GM18907 (cell line): ENCODE measurements around the gene GINS2.

ENCODE experiments used
- ATAC-seq: cut with Tn5 transposase; IDR thresholded peaks from one replicate; pipeline ENCODE4 v1.9.1; 2021; ENCODE audit warnings: mild to moderate bottlenecking, moderate library complexity; ENCODE audit not compliant: unreplicated experiment

Gene GINS2

DNA sequence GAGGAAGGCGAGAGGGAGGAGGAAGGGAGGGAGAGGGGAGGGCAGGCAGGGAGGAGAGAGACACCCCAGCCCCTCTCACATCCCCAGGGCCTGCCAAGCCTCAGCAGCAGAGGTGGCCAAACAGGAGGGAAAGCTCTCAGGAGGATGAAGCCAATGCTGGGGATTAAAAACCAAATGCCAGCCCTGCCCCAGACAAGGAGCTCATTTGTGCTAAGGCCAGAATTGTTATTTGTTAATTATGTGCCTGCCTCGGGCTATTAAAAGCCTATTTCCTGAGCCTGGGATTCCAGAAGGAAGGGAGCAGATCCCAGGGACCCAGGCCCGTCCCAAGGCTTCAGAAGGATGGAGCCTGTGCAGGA, 27.9 kb upstream of the GINS2 start:
- no peak for ATAC-seq

DNA sequence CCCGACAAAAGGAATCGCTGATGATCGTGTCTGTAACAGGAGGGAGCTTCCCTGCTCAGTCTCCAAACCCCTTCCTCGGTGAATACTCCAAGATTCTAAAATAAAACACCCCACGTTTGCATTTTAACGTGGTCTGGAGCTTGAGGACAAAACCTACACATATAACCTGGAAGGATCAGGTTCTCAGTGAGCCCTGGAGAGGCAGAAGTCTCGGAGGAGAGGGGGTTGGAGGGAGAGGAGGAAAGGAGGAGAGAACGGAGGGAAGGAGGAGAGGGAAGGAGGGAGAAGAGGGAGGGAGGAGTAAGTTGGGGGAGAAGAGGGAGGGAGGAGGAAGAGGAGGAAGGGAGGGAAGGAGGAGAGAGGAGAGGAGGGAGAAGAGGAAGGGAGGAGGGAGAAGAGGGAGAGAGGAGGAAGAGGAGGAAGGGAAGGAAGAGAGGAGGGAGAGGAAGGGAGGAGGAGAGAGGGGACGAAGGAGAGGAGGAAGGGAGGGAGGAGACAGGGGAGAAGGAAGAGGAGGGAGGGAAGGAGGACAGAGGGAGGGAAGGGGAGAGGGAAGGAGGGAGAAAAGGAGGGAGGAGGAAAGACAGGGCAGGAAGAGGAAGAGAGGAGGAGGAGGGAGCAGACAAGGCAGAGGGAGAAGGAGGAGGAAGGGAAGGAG, 27.4 kb upstream of the GINS2 start:
- ATAC-seq, result no peak

DNA sequence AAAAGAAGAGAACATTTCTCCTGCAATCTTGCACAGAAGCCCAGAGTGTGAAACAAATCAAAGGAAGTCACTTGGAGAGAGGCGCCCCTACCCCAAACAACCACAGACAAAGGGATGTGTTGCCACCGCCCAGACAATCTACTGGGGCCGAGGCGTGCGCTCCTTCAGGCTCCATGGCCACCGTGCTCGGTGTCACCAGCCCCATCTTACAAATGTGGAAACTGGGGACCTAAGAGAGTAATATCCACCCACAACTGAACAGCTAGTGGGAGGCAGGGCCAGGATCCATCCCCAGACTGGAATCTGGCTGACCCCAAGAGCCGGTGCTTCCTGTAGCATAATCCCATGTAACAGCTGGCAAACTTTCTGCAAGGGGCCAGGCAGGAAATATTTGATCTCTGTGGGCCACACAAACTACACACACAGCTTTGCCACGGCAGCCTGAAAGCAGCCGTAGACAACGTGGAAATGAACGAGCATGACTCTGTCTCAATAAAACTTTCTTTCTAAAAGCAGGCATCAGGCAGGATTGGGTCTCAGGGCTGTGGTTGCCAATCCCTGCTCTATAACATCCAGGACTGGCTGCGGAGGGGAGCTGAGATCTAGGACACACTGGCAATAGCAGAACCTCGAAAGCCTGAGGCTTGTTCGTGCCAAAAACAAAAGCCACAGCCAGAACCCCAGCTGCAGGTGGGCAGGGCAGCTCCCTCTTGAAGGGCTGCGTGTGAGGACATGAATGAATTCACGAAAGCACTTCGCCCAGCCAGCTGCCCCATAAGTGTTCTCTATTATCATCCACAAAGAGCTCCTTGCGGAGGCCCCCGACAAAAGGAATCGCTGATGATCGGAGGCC, 26.6 kb upstream of the GINS2 start:
- no peak for ATAC-seq

DNA sequence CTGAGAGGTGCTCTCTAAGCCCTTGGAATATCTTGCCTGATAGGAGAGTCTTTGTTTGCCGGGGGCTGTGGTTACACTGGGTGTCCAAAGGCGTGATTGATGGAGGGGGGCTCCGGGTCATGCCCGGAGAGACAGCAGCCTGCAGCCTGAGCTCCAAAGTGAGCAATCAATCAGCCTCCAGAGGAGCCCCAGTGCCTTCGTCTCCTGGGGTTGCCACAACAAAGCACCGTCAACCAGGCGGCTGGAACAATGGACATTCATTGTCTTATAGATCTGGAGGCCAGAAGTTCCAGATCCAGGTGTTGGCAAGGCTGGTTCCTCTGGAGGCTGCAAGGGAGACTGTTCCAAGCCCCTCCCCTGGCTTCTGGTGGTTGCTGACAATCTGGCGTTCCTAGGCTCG, 24.0 kb upstream of the GINS2 start:
- ATAC-seq, result no peak

DNA sequence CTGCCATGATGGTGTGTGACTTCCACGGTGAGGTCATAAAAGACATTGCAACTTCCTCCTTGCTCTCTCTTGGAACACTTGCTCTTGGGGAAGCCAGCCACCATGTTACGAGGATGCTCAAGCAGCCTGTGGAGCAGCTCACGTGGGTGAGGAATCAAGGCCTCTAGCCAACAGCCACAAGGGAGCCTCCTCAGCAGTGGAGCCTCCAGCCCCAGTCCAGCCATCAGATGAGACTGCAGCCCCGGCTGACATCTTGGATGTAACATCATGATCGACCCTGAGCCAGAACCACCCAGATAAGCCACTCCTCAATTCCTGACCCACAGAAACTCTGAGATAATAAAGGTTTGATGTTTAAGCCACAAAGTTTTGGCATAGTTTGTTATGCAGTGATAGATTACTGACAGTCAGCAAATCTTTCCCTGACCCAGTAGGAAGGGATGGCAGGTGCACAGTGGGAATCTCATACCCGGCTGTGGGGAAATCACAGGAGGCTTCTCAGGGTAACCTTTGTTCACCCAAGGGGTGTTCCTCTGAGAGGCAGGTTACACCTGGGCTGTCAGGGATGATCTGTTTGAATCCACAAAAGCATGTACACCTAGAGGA, 23.3 kb upstream of the GINS2 start:
- no peak for ATAC-seq

DNA sequence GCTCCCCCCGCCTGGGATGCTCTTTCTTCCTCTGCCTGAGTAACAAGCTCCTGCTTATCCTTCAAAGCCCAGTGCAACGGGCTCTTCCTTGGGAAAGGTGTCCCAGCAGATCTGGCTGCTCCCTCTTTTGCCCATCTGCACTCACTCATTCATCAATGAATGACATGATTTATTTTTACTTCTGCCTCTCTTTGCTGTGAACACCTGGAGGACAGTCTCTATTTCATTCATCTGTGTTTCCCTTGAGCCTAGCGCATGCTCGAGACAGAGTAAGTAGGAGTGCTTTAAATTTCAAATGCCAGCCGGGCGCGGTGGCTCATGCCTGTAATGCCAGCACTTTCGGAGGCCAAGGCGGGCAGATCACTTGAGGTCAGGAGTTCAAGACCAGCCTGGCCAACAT, 22.0 kb upstream of the GINS2 start:
- no peak for ATAC-seq

DNA sequence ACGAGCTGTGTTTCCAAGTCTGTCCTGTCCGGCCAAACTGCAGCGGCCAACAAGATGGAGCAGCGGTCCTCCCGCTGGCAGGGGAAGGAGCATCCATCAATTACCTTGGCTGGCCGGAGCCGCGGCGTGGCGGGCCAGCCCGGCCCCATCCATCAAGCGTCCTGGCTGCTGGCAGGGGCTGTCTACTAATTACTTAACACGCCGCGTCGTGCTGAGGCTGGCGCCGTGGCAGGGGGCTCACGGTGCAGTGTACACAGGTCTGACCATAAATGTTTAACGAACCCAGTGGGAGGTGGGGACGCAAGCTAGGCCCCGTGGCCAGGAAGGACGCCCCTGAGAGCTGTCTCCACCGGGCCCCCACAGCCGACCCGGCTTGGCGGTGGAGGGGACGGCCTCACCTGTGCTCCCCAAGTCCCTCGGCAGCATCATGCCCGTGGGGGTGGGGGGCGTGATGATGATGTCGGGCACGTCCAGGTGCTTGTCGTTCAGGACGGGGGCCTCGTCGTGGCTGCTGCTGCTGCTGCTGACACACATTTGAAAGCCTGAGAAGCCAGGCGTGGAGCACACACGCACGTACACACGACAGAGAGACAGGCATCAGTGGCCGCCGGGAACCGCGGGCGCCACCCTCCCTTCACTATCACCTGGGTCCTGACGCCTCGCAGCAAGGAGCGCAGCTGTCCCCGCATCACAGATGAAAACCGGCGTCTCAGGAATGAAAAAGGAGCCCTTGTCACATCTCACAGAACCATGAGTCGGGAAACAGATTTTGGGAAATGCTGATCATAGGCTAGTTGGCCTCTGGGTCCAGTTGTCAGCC, 21.2 kb upstream of the GINS2 start:
- ATAC-seq, result no peak

DNA sequence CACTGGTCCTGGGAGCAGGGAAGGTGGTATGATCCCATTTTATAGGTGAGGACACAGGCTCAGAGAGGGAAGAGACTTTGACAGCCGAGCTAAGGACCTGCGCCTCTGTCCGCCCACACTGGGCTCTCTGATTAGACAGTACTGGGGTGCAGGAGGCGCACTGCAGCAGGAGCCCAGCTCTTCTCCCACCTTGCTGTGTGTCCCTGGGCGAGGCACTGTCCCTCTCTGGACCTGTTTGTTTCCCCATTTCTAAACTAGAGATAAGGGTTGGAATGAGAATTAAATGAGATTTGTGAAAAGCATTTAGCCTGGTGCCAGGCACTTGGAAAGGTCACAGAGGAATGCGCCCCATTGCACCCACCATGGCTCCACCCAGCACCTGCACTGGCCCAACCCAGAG, 19.6 kb upstream of the GINS2 start:
- ATAC-seq, result no peak

DNA sequence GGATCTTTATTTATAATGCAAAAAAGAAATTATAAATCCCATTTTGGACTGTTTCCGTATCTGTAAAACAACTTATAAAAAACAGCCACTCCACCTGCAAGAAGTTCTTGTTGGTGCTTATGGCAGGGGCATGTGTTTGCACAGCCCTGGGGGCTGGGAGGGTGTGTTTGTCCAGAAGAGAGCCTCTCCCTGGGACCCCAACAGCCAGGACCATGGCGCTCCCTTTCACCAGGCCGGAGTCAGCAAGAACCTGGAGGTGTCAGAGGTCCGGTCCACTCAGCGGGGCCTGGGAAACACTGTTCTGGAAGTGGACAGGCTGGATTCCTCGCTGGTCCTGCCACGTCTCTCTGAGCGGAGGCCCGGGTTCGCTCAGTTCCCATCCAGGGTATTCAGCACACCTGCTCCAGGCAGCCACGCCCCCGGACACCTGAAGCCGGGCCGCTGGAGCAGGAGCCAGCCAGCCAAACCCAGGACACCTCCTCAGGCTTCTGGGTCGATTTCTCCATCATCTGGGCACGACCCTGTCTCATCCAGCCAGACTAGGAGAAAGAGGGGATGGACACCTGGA, 18.9 kb upstream of the GINS2 start:
- ATAC-seq, result no peak

DNA sequence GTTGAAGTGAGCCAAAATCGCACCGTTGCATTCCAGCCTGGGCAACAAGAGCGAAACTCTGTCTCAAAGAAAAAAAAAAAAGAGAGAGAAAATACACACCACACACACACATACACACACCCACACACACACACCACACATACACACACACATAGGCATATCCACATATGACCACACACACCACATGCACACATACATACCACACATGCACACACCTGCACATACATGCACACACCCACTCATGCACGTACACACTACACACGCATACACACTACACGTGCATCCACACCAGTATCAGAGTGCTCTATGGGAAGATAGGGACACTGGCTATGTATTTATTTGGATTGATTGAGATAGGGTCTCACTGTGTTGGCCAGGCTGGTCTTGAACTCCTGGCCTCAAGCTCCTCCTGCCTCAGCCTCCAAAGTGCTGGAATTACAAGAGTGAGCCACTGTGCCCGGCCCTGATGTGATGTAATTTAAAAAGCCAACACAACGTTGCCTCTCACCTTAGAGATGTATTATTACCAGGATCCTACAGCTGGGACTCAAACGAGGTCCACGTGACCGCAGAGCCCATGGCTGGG, 17.8 kb upstream of the GINS2 start:
- ATAC-seq, result no peak

DNA sequence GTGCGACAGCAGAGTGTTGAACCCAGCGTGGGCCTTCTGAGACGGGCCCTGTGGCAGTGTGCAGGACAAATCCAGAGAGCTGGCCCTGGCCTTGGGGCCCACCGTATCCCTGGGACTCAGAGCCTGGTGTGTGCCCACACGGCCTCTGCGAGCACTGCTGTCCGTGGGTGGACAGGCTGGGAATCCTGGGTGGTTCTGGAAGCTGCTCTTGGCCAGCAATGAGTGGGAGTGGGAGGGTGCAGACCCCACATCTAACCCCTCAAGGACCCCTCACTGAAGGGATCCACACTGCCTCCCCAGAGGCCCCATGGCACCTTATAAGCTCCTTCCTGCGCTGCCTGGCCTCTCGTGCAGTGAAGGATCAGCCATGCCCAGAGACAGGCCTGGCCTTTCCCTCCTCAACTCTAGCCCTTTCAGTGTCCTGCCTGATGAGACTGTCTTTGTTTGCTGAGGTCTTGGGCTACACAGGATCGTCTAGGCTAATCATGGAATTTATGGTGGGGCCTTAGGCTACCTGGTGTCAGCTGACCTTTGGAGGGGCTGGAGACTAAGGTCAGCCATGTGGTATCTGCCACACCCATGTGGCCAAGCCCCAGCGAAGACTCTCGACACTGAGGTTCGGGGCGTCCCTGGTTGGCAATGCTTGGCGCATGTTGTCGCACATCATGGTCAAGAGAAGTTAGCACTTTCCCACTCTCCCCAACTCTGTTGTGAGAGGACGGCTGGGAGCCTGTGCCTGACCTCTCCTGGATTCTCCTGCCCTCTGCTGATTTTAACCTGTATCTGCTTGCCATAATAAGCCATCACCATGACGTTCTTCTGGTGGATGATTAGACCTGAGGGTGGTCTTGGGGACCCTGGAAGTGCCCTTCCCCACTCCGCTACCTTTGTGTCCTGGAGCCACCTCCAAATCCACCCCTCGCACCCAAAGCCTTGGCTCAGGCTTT, 16.4 kb upstream of the GINS2 start:
- no peak for ATAC-seq

DNA sequence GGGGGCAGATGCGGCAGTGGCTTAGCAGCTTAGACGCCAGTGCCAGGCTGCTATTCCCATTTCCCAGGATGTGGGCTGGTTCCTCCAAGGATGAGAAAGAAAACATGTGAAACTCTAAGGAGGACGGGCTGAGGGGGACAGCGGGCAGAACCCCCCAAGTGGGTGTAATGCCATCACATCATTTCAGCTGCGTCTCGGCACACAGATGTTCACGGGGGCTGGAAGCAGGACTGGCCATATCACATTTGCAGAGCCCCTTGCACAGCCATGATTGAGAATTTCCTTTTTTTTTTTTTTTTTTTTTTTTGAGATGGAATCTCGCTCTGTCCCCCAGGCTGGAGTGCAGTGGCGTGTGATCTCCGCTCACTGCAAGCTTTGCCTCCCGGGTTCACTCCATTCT, 15.3 kb upstream of the GINS2 start:
- ATAC-seq, result no peak

DNA sequence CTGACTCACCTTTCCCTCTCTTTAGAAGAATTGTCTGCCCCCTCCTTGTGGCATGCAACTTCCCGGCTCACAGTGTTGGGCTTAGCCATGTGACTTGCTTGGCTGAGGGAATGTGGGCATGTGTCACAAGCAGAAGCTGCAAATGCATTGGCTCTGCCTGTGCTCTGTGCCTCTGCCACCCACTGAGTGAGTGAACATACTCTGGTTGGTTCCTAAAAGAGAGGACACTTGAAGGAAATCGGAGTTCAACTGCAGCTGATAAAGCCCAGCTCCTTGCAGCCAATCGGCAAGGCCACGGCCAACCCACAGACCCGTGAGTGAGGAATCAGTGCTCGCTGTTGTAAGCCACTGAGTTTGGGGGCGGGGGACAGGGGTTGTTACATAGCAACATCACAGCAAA, 10.9 kb upstream of the GINS2 start:
- no peak for ATAC-seq

DNA sequence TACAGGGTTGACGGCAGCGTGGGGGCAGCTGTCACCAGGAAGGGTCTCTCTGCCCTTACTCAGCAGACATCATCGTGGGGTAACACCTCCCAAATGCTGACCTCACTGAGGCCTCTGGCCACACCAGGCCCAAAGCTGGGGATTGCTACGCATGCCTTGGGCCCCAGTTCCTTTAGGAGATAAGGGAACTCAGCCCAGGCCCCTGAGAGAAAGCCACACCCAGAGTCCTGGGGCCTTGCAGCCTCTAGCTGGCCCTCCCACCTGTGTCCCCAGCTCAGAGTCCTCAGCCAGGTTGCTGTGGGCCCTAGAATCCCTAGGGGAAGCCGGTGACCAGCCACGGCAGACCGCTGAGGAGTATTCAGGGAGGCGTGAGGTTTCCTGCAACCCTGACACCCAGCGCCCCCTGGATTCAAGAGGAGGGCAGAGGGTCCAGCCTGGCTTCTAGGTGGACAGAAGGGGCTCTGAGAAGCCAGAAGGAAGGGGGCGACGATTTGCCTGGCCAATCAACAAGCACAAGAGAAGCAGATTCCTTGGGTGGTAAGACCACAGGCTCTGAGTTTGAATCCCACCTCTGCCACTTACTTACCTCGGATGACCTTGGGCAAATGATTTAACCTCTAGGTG, 10.3 kb upstream of the GINS2 start:
- ATAC-seq, result no peak

DNA sequence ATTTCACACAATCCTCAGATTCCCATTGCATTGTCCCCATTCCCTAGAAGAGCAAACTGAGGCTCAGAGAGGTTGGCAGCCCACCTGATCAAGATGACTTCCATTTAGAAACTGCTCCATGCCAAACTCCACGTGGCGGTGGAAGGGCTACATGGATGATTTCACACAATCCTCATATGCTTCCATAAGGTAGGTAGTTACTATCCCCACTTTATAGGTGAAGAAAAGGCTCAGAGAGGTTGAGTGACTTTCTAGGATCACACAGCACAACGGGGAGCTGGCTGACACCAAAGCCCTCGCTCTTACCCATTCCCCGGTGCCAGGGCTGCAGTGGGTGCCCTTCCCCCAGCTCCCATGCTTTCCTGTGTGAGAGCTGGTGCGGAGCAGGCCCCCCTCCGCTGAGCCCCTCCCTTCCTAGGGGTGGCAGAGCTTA, 9.7 kb upstream of the GINS2 start:
- ATAC-seq, result no peak

DNA sequence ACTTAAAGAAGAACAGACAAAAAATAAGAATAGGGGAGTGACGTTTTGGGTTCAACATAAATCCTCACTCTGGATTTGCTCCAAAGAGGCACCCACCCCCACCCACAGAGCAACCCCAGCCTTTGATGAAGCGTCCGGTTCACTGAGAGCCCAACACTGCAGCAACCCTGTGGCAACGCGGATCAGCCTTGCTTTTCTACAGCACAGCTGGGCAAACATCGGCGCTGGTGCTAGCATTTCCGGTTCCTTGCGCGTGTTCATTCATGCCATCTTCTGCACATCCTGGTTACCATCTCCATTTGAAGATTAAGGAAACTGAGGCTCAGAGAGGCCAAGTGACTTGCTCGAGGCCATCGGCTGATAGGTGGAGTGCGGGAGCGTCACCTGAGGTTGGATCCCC, 8.7 kb upstream of the GINS2 start:
- no peak for ATAC-seq

DNA sequence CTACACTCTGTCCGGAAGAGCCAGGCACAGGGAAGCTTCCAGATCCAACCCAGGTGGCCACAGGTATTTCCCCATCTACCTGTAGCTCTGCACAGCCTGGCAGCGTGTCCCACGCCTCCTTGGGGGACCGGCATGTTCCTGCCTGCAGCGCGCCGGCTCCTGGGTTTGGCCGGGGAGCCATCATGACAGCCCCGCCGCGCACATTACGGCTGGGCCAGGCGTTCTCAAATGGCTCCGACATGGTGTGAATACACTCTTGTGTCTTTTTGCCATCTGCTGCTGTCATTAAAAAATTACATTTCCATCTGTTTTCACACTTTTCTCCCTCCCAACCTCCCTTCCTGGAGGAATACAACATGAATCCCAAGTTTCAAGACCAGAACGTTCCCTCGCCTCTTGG, 8.0 kb upstream of the GINS2 start:
- ATAC-seq, result no peak

DNA sequence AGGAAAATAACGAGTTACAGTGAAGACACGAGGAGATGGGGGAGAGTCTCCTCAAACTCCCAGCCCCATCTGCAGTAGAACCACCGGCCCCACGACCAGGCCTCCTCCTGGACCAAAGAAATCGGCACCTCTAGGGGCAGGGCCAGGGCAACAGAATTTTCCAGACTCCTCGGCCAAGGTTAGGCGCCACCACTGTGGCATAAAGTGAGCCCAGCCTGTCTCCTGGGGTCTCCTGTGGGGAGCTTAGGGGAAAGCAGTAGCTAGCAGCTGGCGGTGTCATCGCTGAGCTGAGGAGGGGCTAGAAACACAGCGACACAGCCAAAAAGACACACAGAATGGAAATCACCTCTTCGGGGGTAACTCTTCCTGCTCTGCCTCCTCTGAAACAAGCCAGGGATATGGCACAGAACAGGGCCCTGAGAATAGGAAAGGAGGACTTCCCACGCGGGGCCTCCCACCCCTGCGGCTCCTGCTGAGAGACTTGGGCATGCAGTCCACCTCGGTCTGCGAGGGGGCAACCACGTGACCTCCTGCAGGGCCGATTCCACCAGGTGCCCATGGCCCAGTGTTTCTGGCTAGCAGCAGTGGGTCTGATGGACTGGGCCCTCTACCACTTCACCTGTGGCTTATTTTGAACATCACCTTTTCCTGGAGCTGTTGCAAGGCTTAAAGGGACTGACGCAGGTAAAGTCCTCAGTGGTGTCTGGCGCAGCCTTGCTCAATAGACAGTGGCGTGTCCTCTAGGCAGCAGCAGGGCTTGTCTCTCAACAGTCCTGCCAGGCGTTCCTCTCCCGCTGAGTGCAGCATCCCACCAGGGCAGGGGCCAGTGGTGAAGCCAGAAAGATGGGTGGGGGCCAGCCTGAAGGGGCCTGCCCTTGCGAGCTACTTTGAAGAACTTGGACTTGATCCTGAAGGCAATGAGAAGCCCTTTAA, 6.7 kb upstream of the GINS2 start:
- no peak for ATAC-seq
